ENCODE results near the gene COL4A3. TPM values are rescaled to one million over a fixed set of nuclear protein-coding genes. Genes with fewer than 3 reads are reported as not detected.
A peak's percentile ranks its signal among the peaks of the same experiment; 100 is the strongest.
"Not testable (repeated sequence)": the region's sequence is repeated elsewhere in the genome, so short reads cannot be mapped to it uniquely, and the experiment has no call there.

COL4A3 gene
- polyA plus RNA-seq, 1 donor (not counting 4 experiments of a cell fraction or from before 2014, with no cell fraction given): not detected

- no peak for FAIRE-seq
- H3K4me2 ChIP-seq (ENCODE audit: control insufficient read depth, extremely low read depth, insufficient read depth, low read depth, low read length): no peak overlapping the region
- no peaks in the 10 kb centered on the region for H3K79me2 ChIP-seq (ENCODE audit: control insufficient read depth, insufficient read depth, low read length)
- H3K9ac ChIP-seq (ENCODE audit: control insufficient read depth, extremely low read depth, insufficient read depth, low read length): no peak overlapping the region
- no peak for DNase-seq (ENCODE audit: low read depth, low spot score)
- dilution Hi-C loops (cut with MboI; ENCODE audit: extremely low pct_ligation_motif_present, low sequenced_read_pairs): no loop called here
- no peaks in the 10 kb centered on the region for H3K36me3 ChIP-seq (ENCODE audit: control insufficient read depth in 2 of 2, extremely low read depth in 1 of 2, insufficient read depth in 2 of 2, low read length in 2 of 2)
- H4K20me1 ChIP-seq (ENCODE audit: control insufficient read depth, extremely low read depth, insufficient read depth, low read length): no peaks in the 10 kb centered on the region
- H3K9me3 ChIP-seq (ENCODE audit: control insufficient read depth, low read depth, low read length): no peaks in the 10 kb centered on the region
- H3K4me1 ChIP-seq (ENCODE audit: control insufficient read depth, extremely low read depth, insufficient read depth, low read length): no peaks in the 10 kb centered on the region
- H3K27me3 ChIP-seq (ENCODE audit: control insufficient read depth, extremely low read depth, insufficient read depth, low read length): no peaks in the 10 kb centered on the region
- H3K9me1 ChIP-seq (ENCODE audit: control insufficient read depth, extremely low read depth, insufficient read depth, low read length): no peaks in the 10 kb centered on the region
- no peak for TF ChIP-seq CTCF (optimal IDR thresholded peaks at IDR 0.05 in 1 of 3, IDR thresholded peaks at IDR 0.05 in 1 of 3, conservative IDR thresholded peaks at IDR 0.05 in 1 of 3; ENCODE audit: extremely low read depth in 1 of 3, insufficient read depth in 2 of 3, low read length in 3 of 3)
- no peak for TF ChIP-seq EZH2 (IDR thresholded peaks at IDR 0.05; ENCODE audit: low read length)
- H3K4me3 ChIP-seq (ENCODE audit: control insufficient read depth in 2 of 3, extremely low read depth in 1 of 3, insufficient read depth in 2 of 3, low read depth in 1 of 3, low read length in 3 of 3): no peak overlapping the region
- H3K27ac ChIP-seq (ENCODE audit: control insufficient read depth, insufficient read depth, low read length): no peak overlapping the region
- no peak overlapping the region for H2AFZ ChIP-seq (ENCODE audit: control insufficient read depth, low read length)
Observed at GRCh38 chr2:227222292-227222691, 57.9 kb downstream of the COL4A3 start.

GRCh38 chr2:227225641-227226040 is 61.2 kb downstream of the COL4A3 start:
- dilution Hi-C loops (cut with MboI; ENCODE audit: extremely low pct_ligation_motif_present, low sequenced_read_pairs): not testable (repeated sequence)

GRCh38 chr2:227228061-227228667 is 63.7 kb downstream of the COL4A3 start:
- Histone ChIP-seq H3K36me3 (ENCODE audit: control insufficient read depth in 2 of 2, extremely low read depth in 1 of 2, insufficient read depth in 2 of 2, low read length in 2 of 2) (no peaks in the 10 kb centered on the region), H3K9ac (ENCODE audit: control insufficient read depth, extremely low read depth, insufficient read depth, low read length) (no peak overlapping the region), H4K20me1 (ENCODE audit: control insufficient read depth, extremely low read depth, insufficient read depth, low read length) (no peaks in the 10 kb centered on the region), H3K27ac (ENCODE audit: control insufficient read depth, insufficient read depth, low read length) (no peak overlapping the region), H3K9me3 (ENCODE audit: control insufficient read depth, low read depth, low read length) (no peaks in the 10 kb centered on the region), H3K4me2 (ENCODE audit: control insufficient read depth, extremely low read depth, insufficient read depth, low read depth, low read length) (peak overlapping the region; percentile 57), H3K79me2 (ENCODE audit: control insufficient read depth, insufficient read depth, low read length) (no peaks in the 10 kb centered on the region), H3K27me3 (ENCODE audit: control insufficient read depth, extremely low read depth, insufficient read depth, low read length) (no peaks in the 10 kb centered on the region), H3K9me1 (ENCODE audit: control insufficient read depth, extremely low read depth, insufficient read depth, low read length) (no peaks in the 10 kb centered on the region), H2AFZ (ENCODE audit: control insufficient read depth, low read length) (peak overlapping the region; percentile 7), H3K4me1 (ENCODE audit: control insufficient read depth, extremely low read depth, insufficient read depth, low read length) (peaks cover 7% of the 10 kb centered on the region), H3K4me3 (ENCODE audit: control insufficient read depth in 2 of 3, extremely low read depth in 1 of 3, insufficient read depth in 2 of 3, low read depth in 1 of 3, low read length in 3 of 3) (no peak overlapping the region)
- no peak for FAIRE-seq
- no peak for DNase-seq (ENCODE audit: low read depth, low spot score)
- dilution Hi-C loops (cut with MboI; ENCODE audit: extremely low pct_ligation_motif_present, low sequenced_read_pairs): no loop called here
- TF ChIP-seq EZH2 (IDR thresholded peaks at IDR 0.05; ENCODE audit: low read length): no peak
- no peak for TF ChIP-seq CTCF (optimal IDR thresholded peaks at IDR 0.05 in 1 of 3, IDR thresholded peaks at IDR 0.05 in 1 of 3, conservative IDR thresholded peaks at IDR 0.05 in 1 of 3; ENCODE audit: extremely low read depth in 1 of 3, insufficient read depth in 2 of 3, low read length in 3 of 3)

More at GRCh38 chr2:227225641-227226040, 61.2 kb downstream of the COL4A3 start:
- H4K20me1 ChIP-seq (ENCODE audit: control insufficient read depth, extremely low read depth, insufficient read depth, low read length); H3K9me3 ChIP-seq (ENCODE audit: control insufficient read depth, low read depth, low read length); FAIRE-seq; H3K4me2 ChIP-seq (ENCODE audit: control insufficient read depth, extremely low read depth, insufficient read depth, low read depth, low read length); DNase-seq (ENCODE audit: low read depth, low spot score); H3K27me3 ChIP-seq (ENCODE audit: control insufficient read depth, extremely low read depth, insufficient read depth, low read length); H3K36me3 ChIP-seq (ENCODE audit: control insufficient read depth in 2 of 2, extremely low read depth in 1 of 2, insufficient read depth in 2 of 2, low read length in 2 of 2); H2AFZ ChIP-seq (ENCODE audit: control insufficient read depth, low read length); H3K27ac ChIP-seq (ENCODE audit: control insufficient read depth, insufficient read depth, low read length); H3K4me1 ChIP-seq (ENCODE audit: control insufficient read depth, extremely low read depth, insufficient read depth, low read length); H3K4me3 ChIP-seq (ENCODE audit: control insufficient read depth in 2 of 3, extremely low read depth in 1 of 3, insufficient read depth in 2 of 3, low read depth in 1 of 3, low read length in 3 of 3); H3K9me1 ChIP-seq (ENCODE audit: control insufficient read depth, extremely low read depth, insufficient read depth, low read length); H3K79me2 ChIP-seq (ENCODE audit: control insufficient read depth, insufficient read depth, low read length); H3K9ac ChIP-seq (ENCODE audit: control insufficient read depth, extremely low read depth, insufficient read depth, low read length): not testable (repeated sequence)

All from keratinocyte (primary cell).